HG02970 (cell line): ENCODE measurements around the gene POU2AF3.
"Not testable (repeated sequence)": the region's sequence is repeated elsewhere in the genome, so short reads cannot be mapped to it uniquely, and the experiment has no call there.

Experiments
- ATAC-seq: cut with Tn5 transposase; IDR thresholded peaks from one replicate; pipeline ENCODE4 v1.9.1; 2021; ENCODE audit warnings: mild to moderate bottlenecking, moderate library complexity, moderate number of reproducible peaks; ENCODE audit not compliant: unreplicated experiment, low FRiP score

Gene POU2AF3

DNA sequence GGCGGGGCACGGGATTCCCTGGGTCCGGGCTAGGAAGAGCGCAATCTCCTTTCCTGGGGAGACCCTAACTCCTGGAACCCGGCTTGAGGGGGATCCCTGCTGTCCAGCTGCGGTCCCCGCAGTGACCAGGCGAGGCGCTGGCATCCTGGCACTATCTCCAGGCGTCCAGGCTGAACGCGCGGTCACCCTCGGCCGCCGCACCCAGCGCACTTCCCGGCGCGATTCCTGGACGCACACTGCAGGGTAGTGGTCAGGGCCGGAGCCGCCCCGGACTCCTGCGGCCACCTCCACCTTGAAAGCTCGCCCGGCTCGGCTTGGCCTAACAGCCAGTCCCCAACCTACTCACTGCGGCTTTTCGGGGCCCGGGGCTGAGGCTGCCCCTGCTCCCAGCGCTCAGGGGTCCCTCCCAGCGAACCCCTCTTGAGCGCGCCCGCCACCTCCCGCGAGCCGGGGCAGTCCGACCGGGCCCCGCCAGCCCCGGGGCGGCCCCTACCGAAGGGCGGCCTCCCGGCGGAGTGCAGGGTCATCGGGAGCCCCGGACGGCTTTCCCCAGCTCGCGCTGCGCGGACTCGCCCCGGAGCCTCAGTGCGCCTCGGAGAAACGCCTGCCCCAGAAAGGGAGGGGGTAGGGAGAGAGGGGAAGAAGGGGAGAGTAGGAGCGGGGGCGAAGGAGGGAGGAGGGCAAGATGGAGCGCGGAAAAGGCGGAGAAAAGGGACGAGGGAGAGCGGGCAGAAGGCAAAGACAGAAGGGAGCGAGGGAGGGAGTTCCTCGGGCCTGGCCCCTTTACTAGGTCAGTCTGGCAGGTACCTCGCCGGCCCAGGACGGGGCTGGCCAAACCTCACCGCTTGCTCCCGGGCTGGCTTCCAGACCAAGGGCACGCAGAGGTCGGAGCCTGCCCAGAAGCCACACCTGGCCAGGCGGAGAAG lies 1.0 kb downstream of the POU2AF3 start:
- no peak for ATAC-seq

DNA sequence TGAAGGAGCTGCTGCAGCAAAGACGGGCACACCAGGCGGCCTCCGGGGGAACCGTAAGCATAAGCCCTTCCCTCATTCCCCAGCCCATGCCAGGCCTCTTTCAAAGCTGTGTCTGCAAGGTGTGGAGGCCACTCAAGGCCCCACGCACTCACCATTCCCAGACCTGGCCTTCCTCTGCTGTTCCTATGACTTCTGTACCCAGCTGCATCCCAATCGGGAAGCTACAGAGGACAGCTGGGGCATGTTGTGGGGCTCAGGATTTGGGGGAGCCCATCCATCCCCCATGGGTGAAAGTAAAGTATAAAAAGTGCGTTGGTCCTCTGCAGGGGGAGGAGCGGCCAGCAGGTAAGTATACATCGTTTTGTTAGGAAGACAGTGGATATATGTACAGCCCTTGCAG lies 2.2 kb downstream of the POU2AF3 start:
- no peak for ATAC-seq

- ATAC-seq, result no peak
These were observed 2.9 kb downstream of the POU2AF3 start for GRCh38 chr11:111301004-111301841.

- no peak for ATAC-seq
These were observed 3.4 kb downstream of the POU2AF3 start for GRCh38 chr11:111301842-111302118.

- ATAC-seq, result no peak
These were observed 4.0 kb downstream of the POU2AF3 start for GRCh38 chr11:111302298-111302697.

DNA sequence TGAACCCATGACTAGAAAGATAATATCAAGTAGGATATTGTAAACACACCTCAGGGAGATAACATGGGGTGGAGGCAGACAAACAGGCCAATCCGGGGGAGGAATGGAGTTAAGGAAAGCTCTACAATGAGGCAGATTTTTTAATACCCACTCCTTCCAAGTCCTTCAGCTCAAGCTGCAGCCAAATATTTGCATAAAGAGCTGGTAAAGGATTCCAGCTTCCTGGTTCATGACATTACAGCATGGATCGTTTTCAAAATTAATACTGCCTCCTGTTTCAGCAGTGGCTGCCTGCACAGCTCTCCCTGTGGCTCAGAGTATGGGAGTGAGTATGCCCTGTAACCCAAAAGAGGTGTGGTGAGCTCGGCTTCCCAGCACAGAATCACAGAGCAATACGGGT lies 5.1 kb downstream of the POU2AF3 start:
- ATAC-seq, result no peak

- ATAC-seq, result no peak
These were observed 6.9 kb downstream of the POU2AF3 start for GRCh38 chr11:111305162-111305802.

GRCh38 chr11:111305876-111306275 lies 7.5 kb downstream of the POU2AF3 start:
- ATAC-seq, result no peak

DNA sequence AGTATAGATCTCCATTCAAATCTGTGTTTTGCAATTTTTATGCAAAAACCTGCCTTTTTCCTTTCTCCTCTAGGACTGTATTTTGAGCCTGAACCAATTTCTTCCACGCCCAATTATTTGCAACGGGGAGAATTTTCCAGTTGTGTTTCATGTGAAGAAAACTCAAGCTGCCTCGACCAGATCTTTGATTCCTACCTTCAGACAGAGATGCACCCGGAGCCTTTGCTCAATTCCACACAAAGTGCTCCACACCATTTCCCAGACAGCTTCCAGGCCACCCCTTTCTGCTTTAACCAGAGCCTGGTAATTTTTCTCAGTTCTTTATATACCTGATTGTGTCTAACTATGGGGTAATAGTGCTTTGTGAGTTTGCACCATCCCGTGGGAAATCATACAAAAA lies 8.0 kb downstream of the POU2AF3 start:
- ATAC-seq, result no peak

DNA sequence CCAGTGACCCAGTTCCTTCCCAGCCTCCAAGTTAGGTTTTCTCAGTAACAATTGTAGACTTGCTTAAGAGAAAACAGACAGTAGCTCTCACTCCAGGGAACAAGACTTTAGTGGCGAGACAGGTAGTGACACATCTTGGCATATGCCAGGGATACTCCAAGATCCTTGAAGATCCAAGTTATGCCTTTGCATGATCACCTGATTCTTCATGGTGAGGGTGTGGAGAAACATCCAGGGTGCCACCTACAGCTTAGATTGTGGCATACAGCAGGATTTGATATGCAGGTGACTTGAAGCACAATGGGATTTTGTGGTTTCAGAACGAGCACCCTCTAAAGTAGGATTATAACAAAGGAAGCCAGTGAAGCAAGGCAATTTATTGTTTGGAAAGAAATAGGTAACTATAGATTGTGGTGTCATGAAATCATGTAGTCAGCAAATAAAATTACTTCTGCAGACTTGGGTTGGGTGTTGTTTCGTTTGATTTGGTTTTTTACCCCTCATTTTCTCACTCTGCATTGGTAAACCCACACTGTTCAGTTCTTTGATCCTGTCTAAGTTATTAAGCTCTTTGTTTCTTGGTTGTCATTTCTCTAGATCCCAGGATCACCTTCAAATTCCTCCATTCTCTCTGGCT lies 9.2 kb downstream of the POU2AF3 start:
- no peak for ATAC-seq

GRCh38 chr11:111308140-111308539 lies 9.8 kb downstream of the POU2AF3 start:
- no peak for ATAC-seq

DNA sequence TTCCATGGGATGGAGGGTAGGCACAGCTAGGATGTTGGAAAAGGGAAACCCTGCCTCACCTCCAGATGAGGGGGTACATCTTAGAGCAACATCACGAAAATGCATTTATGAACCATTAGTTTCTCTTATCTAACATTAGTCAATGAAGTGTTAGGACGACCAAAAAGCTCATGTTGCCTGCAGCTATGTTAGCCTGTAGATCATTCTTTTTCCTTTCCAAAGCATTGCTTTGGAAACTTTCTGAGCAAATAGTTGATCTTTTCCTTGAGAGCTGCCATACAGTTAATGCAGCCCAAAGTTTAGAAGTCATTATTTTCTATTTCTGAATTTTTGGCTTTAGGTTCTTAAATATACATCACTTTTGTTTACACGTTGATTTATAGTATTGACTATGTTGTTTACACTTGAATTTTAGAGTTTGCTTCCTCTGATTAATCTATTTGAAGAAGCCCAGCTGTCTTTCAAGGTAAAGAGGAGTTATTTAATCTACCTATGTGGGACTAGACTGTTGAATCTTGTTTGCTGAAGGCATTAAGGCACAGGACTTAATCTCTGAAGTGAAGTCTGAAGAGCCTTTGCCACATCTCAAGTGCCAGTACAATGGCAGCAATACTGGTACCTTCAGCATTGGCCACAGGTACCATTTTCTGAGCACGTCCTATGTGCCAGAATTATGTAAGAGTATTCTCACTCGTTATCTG lies 11.0 kb downstream of the POU2AF3 start:
- ATAC-seq, result no peak

GRCh38 chr11:111310088-111310487 lies 11.7 kb downstream of the POU2AF3 start:
- no peak for ATAC-seq

DNA sequence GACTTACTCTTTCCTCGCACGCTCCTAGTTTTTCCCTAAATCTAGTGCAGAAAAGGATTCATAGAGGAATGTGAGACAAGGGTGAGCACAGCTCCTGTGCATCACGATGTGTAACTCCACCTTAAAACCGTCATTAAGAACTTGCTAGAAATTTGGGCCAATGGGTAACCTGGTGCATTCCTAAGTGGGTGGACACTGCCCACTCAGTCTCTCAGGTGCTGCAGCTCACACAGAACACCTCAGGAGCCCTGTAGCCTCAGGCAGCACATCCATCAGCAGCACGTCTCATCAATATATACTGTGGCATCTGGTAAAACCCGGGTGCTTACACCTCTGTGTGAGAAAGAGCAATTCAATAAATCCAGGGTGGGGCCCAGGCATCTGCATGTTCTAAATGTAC lies 12.4 kb downstream of the POU2AF3 start:
- no peak for ATAC-seq

DNA sequence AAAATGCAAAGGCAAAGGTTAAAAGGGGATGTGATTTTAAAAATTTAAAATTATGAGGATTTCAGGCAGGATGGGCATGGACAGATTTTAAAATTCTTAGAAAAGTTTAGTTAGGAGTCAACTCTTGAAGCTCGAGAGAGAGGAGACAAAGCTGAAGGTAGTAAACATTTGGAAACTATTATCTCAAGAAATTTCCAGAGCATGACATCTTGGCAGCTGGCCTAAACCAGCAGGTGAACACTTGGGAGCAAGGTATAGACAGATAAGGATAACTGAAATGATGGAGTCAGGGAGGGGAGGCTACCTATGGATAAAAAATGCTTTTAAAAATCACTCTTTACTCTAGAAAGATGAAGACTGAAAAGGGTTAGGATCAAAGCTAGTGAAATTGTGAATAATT lies 13.7 kb downstream of the POU2AF3 start:
- ATAC-seq, result no peak

DNA sequence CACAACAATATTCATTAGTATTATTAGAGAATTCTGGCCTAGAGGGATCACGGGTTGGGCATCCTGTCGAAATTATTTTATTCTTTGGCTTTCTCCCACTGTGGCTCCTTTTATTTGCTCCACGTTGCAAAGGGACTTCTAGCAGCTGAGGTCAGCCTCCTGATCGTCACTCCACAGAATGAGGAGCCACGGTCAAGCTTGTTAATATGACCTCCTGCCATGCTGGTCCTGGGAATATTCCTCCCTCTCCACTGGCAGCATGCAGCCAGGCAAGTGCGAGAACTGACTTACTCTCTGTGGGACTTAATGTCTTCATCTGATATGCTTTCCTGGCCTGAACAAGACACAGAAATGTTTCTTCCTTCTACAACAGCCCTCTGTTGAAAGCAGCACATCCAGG lies 20.9 kb downstream of the POU2AF3 start:
- no peak for ATAC-seq

- ATAC-seq, result not testable (repeated sequence)
These were observed 21.9 kb downstream of the POU2AF3 start for GRCh38 chr11:111320199-111320598.

DNA sequence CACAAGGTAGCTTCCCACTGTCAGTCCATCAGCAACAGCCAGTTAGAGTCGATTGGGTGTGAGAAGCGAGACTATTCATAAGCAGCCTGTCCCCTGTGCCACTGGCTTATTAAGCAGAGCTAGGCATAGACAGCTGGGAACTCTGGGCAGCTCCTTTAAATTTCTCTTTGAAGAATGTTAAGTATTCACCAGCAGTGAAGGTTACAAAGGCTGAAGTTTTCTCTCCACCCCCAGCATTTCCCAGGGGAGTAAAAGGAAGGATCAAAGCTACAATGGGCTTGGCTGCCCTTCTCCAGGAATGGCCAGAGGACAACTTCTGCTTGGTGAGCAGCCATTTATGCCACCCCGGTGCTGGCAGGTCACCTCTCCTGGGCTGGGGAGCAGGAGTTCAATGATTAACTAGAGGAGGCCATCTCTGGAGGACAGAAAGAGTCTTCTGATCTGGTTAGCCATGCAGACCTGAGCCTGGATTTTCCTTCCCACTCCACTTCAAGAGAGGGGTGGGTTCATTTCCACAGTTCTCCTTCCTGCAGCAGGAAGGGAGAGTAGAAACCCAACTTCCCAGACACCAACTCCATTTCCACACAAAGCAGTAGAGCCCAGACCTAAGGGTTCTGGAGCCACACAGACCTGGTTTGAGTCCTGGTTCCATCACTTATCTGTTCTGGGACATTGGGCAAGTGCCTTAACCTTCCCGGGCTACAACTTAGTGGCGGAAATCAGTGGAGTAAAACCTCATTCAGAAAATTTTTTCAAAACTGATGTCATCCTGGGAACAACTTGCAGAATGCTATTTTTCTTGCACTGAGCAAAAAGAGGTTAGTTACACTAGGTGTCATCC lies 22.6 kb downstream of the POU2AF3 start:
- no peak for ATAC-seq

GRCh38 chr11:111322534-111322933 lies 24.2 kb downstream of the POU2AF3 start:
- no peak for ATAC-seq
